Gastroesophageal sphincter (tissue), 4 donors: ENCODE measurements around the gene C1QTNF1. TPM values are rescaled to one million over a fixed set of nuclear protein-coding genes. Genes with fewer than 3 reads are reported as not detected.

ENCODE experiments used
- ATAC-seq: fragments of 150-250 bp; one replicate; pipeline ENCODE4 v1.9.1; 2016; ENCODE audit warnings: mild to moderate bottlenecking, moderate library complexity
- H3K27ac ChIP-seq, 4 donors: fragments of 200-600 bp; sonication (generic) in 3 of 4; 1 replicate in 3 of 4; 2 replicates in 1 of 4; pipeline ENCODE4 v1.5.1; 2016 to 2019
- H3K27me3 ChIP-seq: fragments of 200-600 bp; sonication (generic); one replicate; pipeline ENCODE4 v1.5.1; 2019
- H3K36me3 ChIP-seq, 2 donors: fragments of 200-600 bp; sonication (generic); one replicate each; pipeline ENCODE4 v1.5.1; 2019; ENCODE audit warnings: control low read depth in 1 of 2
- H3K4me1 ChIP-seq, 3 donors: fragments of 200-600 bp; sonication (generic); 1 replicate in 2 of 3; 2 replicates in 1 of 3; pipeline ENCODE4 v1.5.1; 2016 to 2019; ENCODE audit warnings: control low read depth in 2 of 3
- H3K4me3 ChIP-seq, 2 donors: fragments of 200-600 bp; sonication (generic); one replicate each; pipeline ENCODE4 v1.5.1; 2019; ENCODE audit warnings: mild to moderate bottlenecking in 1 of 2, moderate library complexity in 1 of 2
- H3K9me3 ChIP-seq, 3 donors: fragments of 200-600 bp; sonication (generic); one replicate each; pipeline ENCODE4 v1.5.1; 2017 to 2019; ENCODE audit warnings: control low read depth in 2 of 3
- EP300 ChIP-seq: sonication (generic); formaldehyde crosslinking; IDR thresholded peaks from one replicate; pipeline ENCODE4 v1.6.1; 2017; ENCODE audit warnings: antibody characterized with exemption, mild to moderate bottlenecking
- POLR2A ChIP-seq, 2 donors: fragments of 450-650 bp; IDR thresholded peaks; one replicate each; pipeline ENCODE4 v1.6.1; 2017; ENCODE audit warnings: antibody characterized with exemption in 2 of 2, mild to moderate bottlenecking in 2 of 2, moderate library complexity in 1 of 2
- POLR2AphosphoS5 ChIP-seq: sonication (generic); formaldehyde crosslinking; IDR thresholded peaks from one replicate; pipeline ENCODE4 v1.6.1; 2017; ENCODE audit warnings: antibody characterized with exemption
- WGBS, 2 donors: methylation state at CpG; one replicate each; pipeline ENCODE4 v1.1.5; 2018; ENCODE audit warnings: low coverage in 1 of 2; 5-methylcytosine and 5-hydroxymethylcytosine counted together
- total RNA-seq, 4 donors: library from RNA; depleted of rRNA; stranded (reverse); fragments of >200 nt; gene quantifications; one replicate each; pipeline ENCODE4 v1.1.0, GENCODE V29; 2016
- TF ChIP-seq, protein P1 (sequence below), 4 experiments: fragments of 200-600 bp in 2 of 4; fragments of 450-650 bp in 2 of 4; sonication (generic) in 1 of 4; IDR thresholded peaks; one replicate each; pipeline ENCODE4 v1.5.1; 2017 to 2019; ENCODE audit warnings: antibody characterized with exemption in 4 of 4, mild to moderate bottlenecking in 2 of 4, moderate library complexity in 2 of 4

The C1QTNF1 gene
- total RNA-seq, 4 donors from 2014 or later, result 50.8 to 76.5 (median 72.3) TPM

GRCh38 chr17:79075446-79075750 is 51.4 kb downstream of the C1QTNF1 start:
- ATAC-seq, result peak; percentile 8
- Histone ChIP-seq H3K4me1 (peaks cover 0 to 34% (median 5%) of the 10 kb centered on the region in 3 donors), H3K36me3 (peaks cover 0 to 33% of the 10 kb centered on the region in 2 donors), H3K9me3 (no peaks in the 10 kb centered on the region), H3K27ac (peak overlapping the region; percentile 49 to 94 (median 90)), H3K4me3 (peak overlapping the region; percentile 63 to 92), H3K27me3 (no peaks in the 10 kb centered on the region)
- TF ChIP-seq POLR2AphosphoS5, result no peak
- no peak for TF ChIP-seq POLR2A (IDR thresholded peaks at IDR 0.05)
- TF ChIP-seq EP300, result no peak
- TF ChIP-seq, protein P1, sequence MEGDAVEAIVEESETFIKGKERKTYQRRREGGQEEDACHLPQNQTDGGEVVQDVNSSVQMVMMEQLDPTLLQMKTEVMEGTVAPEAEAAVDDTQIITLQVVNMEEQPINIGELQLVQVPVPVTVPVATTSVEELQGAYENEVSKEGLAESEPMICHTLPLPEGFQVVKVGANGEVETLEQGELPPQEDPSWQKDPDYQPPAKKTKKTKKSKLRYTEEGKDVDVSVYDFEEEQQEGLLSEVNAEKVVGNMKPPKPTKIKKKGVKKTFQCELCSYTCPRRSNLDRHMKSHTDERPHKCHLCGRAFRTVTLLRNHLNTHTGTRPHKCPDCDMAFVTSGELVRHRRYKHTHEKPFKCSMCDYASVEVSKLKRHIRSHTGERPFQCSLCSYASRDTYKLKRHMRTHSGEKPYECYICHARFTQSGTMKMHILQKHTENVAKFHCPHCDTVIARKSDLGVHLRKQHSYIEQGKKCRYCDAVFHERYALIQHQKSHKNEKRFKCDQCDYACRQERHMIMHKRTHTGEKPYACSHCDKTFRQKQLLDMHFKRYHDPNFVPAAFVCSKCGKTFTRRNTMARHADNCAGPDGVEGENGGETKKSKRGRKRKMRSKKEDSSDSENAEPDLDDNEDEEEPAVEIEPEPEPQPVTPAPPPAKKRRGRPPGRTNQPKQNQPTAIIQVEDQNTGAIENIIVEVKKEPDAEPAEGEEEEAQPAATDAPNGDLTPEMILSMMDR (IDR thresholded peaks at IDR 0.05), result no peak
- WGBS, 2 donors, result 0% methylated on average over 2 to 5 of the region's 6 CpGs

- ATAC-seq, result no peak
- Histone ChIP-seq H3K27me3 (no peaks in the 10 kb centered on the region), H3K27ac (peak overlapping the region in 2 of 4 donors; percentile 90 to 94), H3K36me3 (peaks cover 0 to 38% of the 10 kb centered on the region in 2 donors), H3K9me3 (no peaks in the 10 kb centered on the region), H3K4me3 (peak overlapping the region in 1 of 2 donors; percentile 92), H3K4me1 (peaks cover 0 to 34% (median 5%) of the 10 kb centered on the region in 3 donors)
- 70 to 80% methylated on average over 4 to 6 of the region's 9 CpGs for WGBS, 2 donors
- TF ChIP-seq, protein P1 (IDR thresholded peaks at IDR 0.05), result no peak
- TF ChIP-seq POLR2A (IDR thresholded peaks at IDR 0.05), result no peak
- no peak for TF ChIP-seq POLR2AphosphoS5
- no peak for TF ChIP-seq EP300
Measured at GRCh38 chr17:79075861-79076406, 52.0 kb downstream of the C1QTNF1 start.

DNA sequence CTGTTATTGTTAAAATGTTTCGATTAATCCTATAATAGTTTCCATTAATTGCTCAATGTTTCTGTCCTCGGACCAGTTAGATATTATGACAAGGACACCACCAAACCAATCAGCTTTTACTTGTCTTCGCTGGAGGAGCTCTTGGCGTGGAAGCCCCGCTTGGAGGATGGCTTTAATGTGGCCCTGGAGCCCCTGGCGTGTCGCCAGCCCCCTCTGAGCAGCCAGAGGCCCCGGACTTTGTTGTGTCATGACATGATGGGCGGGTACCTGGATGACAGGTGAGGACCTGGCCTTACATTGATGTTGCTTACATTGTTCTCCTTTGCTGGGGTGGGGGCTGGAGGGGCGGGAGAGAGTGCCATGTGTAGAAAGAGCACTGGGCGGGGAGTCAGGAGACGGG is 53.6 kb downstream of the C1QTNF1 start:
- no peak for ATAC-seq
- peaks cover 0 to 37% (median 5%) of the 10 kb centered on the region in 3 donors for H3K4me1 ChIP-seq
- WGBS, 2 donors, result 65% methylated on average over 3 of the region's 12 CpGs; no CpG with 5 or more reads in 1 of the 2 donors
- no peaks in the 10 kb centered on the region for H3K9me3 ChIP-seq
- H3K27me3 ChIP-seq, result no peaks in the 10 kb centered on the region
- TF ChIP-seq POLR2AphosphoS5 (no peak), EP300 (no peak), POLR2A (IDR thresholded peaks at IDR 0.05) (no peak)
- TF ChIP-seq, protein P1 (IDR thresholded peaks at IDR 0.05), result no peak
- H3K36me3 ChIP-seq, result peaks cover 0 to 55% of the 10 kb centered on the region in 2 donors
- no peak overlapping the region for H3K4me3 ChIP-seq
- H3K27ac ChIP-seq, result no peak overlapping the region

- no peak for TF ChIP-seq EP300
- TF ChIP-seq POLR2A (IDR thresholded peaks at IDR 0.05), result no peak
- TF ChIP-seq, protein P1 (IDR thresholded peaks at IDR 0.05), result no peak
- TF ChIP-seq POLR2AphosphoS5, result no peak
- Histone ChIP-seq H3K4me3 (no peak overlapping the region), H3K4me1 (peaks cover 0 to 39% (median 5%) of the 10 kb centered on the region in 3 donors), H3K27ac (no peak overlapping the region), H3K9me3 (no peaks in the 10 kb centered on the region), H3K27me3 (no peaks in the 10 kb centered on the region), H3K36me3 (peaks cover 0 to 65% of the 10 kb centered on the region in 2 donors)
- 88 to 93% methylated on average over 11 to 16 of the region's 21 CpGs for WGBS, 2 donors
- no peak for ATAC-seq
Measured at GRCh38 chr17:79078476-79079190, 54.7 kb downstream of the C1QTNF1 start.
